HepG2 (cell line): ENCODE measurements around the gene CDK5R1. TPM values are rescaled to one million over a fixed set of nuclear protein-coding genes. Genes with fewer than 3 reads are reported as not detected.
A peak's percentile ranks its signal among the peaks of the same experiment; 100 is the strongest.

Source experiments
- AGO2 ChIP-seq: fragments of 200-400 bp; formaldehyde crosslinking; optimal IDR thresholded peaks from 2 replicates; pipeline ENCODE3; 2017; ENCODE audit warnings: mild to moderate bottlenecking, low read depth, low read length, moderate library complexity
- AKNA ChIP-seq: sonication (generic); formaldehyde crosslinking; IDR thresholded peaks from 2 replicates; pipeline ENCODE4 v1.4.0; 2020; ENCODE audit warnings: missing genetic modification reagents, borderline replicate concordance
- DNMT3B ChIP-seq: conservative IDR thresholded peaks from 2 replicates; pipeline ENCODE4 v1.6.1; 2016; ENCODE audit warnings: missing biosample characterization, control low read depth
- HOMEZ ChIP-seq: IDR thresholded peaks from 2 replicates; pipeline ENCODE4 v1.6.1; 2016; ENCODE audit warnings: low read depth
- KLF15 ChIP-seq: sonication (generic); formaldehyde crosslinking; IDR thresholded peaks from 2 replicates; pipeline ENCODE4 v1.8.1; 2023; ENCODE audit warnings: borderline replicate concordance, mild to moderate bottlenecking, inconsistent platforms, missing genetic modification reagents, mixed read lengths
- KMT2B ChIP-seq: IDR thresholded peaks from 2 replicates; pipeline ENCODE4 v1.6.1; 2016; ENCODE audit warnings: missing genetic modification reagents, missing compliant biosample characterization
- SKI ChIP-seq: fragments of 450-650 bp; IDR thresholded peaks from one replicate; pipeline ENCODE4 v1.6.1; 2018; ENCODE audit warnings: mild to moderate bottlenecking; ENCODE audit not compliant: partially characterized antibody
- TFE3 ChIP-seq: IDR thresholded peaks from 2 replicates; pipeline ENCODE4 v1.6.1; 2016
- TRIM22 ChIP-seq: fragments of 450-650 bp; IDR thresholded peaks from 2 replicates; pipeline ENCODE4 v1.6.1; 2017
- ZBTB49 ChIP-seq: sonication (generic); formaldehyde crosslinking; IDR thresholded peaks from 2 replicates; pipeline ENCODE4 v1.4.0; 2020; ENCODE audit warnings: missing genetic modification reagents, borderline replicate concordance
- ZHX1 ChIP-seq: sonication (generic); formaldehyde crosslinking; IDR thresholded peaks from 2 replicates; pipeline ENCODE4 v1.8.1; 2022; ENCODE audit warnings: low read depth, mild to moderate bottlenecking, missing genetic modification reagents
- ZNF263 ChIP-seq: sonication (generic); formaldehyde crosslinking; IDR thresholded peaks from 2 replicates; pipeline ENCODE4 v1.4.0; 2020; ENCODE audit warnings: missing genetic modification reagents
- ZNF460 ChIP-seq: sonication (generic); formaldehyde crosslinking; IDR thresholded peaks from 2 replicates; pipeline ENCODE4 v1.5.1; 2020; ENCODE audit warnings: missing genetic modification reagents, mild to moderate bottlenecking, borderline replicate concordance
- ZNF766 ChIP-seq: sonication (generic); formaldehyde crosslinking; IDR thresholded peaks from 2 replicates; pipeline ENCODE4 v1.5.0; 2020; ENCODE audit warnings: missing genetic modification reagents, borderline replicate concordance
- polyA plus RNA-seq, 8 experiments: library from polyadenylated mRNA; depleted of rRNA in 3 of 8; stranded (reverse) in 7 of 8; unstranded in 1 of 8; fragments of >200 nt; fragmentation: Illumina TruSeq in 4 of 8; extraction: Trizol in 4 of 8; gene quantifications; 2 replicates each; pipeline versions ENCODE4 v1.2.1 to v1.2.3, GENCODE V29; 2011 to 2016; ENCODE audit warnings: low read depth in 4 of 8, missing spikeins in 1 of 8, mixed read lengths in 1 of 8; ENCODE audit not compliant: insufficient read depth in 1 of 8
- total RNA-seq, 5 experiments: library from RNA; depleted of rRNA; stranded (reverse); fragments of >200 nt; fragmentation: Illumina TruSeq; extraction: Trizol; gene quantifications; 2 replicates each; pipeline ENCODE4 v1.2.3, GENCODE V29; 2016; ENCODE audit warnings: low read depth in 1 of 5

CDK5R1 gene
- total and polyA plus RNA-seq, 2 of the 13 experiments (the other 11 are each of a cell fraction or from before 2014, with no cell fraction given) = 1.1 to 3.9 TPM

GRCh38 chr17:32486111-32486700, 587 bp upstream of the CDK5R1 start (continued):
- TF ChIP-seq AKNA = no peak
- peak; percentile 16; the same call in 1 of the 2 replicates for TF ChIP-seq ZNF263
- no peak for TF ChIP-seq ZNF460 (CRISPR knock-in tag)
- TF ChIP-seq TRIM22 = no peak
- TF ChIP-seq ZBTB49 (CRISPR knock-in tag) = no peak
- no peak for TF ChIP-seq HOMEZ
- no peak for TF ChIP-seq SKI
- TF ChIP-seq ZHX1 (CRISPR knock-in tag) = no peak
- 0 out of 2 replicates have a peak, but pooled peaks have one; percentile 85 for TF ChIP-seq ZNF766
- TF ChIP-seq TFE3 (CRISPR knock-in tag) = no peak
- TF ChIP-seq AGO2 = peak; percentile 88
- no peak for TF ChIP-seq DNMT3B (CRISPR knock-in tag)
- no peak for TF ChIP-seq KMT2B (CRISPR knock-in tag)
- no peak for TF ChIP-seq KLF15 (CRISPR knock-in tag)
